Right ventricle myocardium inferior (tissue), 1 donor: ENCODE measurements around the gene BRINP2. TPM values are rescaled to one million over a fixed set of nuclear protein-coding genes. Genes with fewer than 3 reads are reported as not detected.

Experiments
- ATAC-seq: fragments of 200-7000 bp; cut with Tn5 transposase; one replicate; pipeline ENCODE4 v1.9.1; 2020; ENCODE audit warnings: mild to moderate bottlenecking, moderate library complexity
- DNase-seq: peaks from one replicate; pipeline ENCODE4 v3.0.0; 2021; ENCODE audit errors: missing footprints
- intact Hi-C: fragments of 100-400 bp; cut with DNase I; formaldehyde crosslinking; loops from one replicate; pipeline ENCODE4 v1.11.0; 2022
- long read RNA-seq: library from polyadenylated mRNA; unstranded; transcript quantifications from one replicate; pipeline ENCODE4 v2.0.0, GENCODE V29; 2021
- total RNA-seq: library from RNA; stranded (reverse); fragmentation: NEBNext Ultra II Directional; extraction: Animal tissue kit (Norgen Biotek cat#: 25700); gene quantifications from one replicate; pipeline ENCODE4 v1.2.1, GENCODE V29; 2021
- donor health status: DM: no; HTN: yes; CAD: no; lungs with severe emphysema.

The BRINP2 gene, protein sequence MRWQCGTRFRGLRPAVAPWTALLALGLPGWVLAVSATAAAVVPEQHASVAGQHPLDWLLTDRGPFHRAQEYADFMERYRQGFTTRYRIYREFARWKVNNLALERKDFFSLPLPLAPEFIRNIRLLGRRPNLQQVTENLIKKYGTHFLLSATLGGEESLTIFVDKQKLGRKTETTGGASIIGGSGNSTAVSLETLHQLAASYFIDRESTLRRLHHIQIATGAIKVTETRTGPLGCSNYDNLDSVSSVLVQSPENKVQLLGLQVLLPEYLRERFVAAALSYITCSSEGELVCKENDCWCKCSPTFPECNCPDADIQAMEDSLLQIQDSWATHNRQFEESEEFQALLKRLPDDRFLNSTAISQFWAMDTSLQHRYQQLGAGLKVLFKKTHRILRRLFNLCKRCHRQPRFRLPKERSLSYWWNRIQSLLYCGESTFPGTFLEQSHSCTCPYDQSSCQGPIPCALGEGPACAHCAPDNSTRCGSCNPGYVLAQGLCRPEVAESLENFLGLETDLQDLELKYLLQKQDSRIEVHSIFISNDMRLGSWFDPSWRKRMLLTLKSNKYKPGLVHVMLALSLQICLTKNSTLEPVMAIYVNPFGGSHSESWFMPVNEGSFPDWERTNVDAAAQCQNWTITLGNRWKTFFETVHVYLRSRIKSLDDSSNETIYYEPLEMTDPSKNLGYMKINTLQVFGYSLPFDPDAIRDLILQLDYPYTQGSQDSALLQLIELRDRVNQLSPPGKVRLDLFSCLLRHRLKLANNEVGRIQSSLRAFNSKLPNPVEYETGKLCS
- total RNA-seq: 0.32 TPM
- long read RNA-seq: 0 reads

- DNase-seq (peak; percentile 61), ATAC-seq (peak; percentile 85)
- intact Hi-C loops: no loop called here
These were observed at the start of gene BRINP2 for GRCh38 chr1:177170756-177171535. Gene BRINP2, plus strand, starts transcription at chr1:177170958. Its CDS starts 58,919 bp downstream, at chr1:177229877.

- intact Hi-C loops: no loop called here
- no peak for ATAC-seq
- no peak for DNase-seq
These were observed 48.1 kb upstream of the BRINP2 start for GRCh38 chr1:177122461-177123251.

- ATAC-seq: no peak
- no peak for DNase-seq
- intact Hi-C loops: no loop called here
These were observed 46.0 kb upstream of the BRINP2 start for GRCh38 chr1:177124577-177125278.

DNA sequence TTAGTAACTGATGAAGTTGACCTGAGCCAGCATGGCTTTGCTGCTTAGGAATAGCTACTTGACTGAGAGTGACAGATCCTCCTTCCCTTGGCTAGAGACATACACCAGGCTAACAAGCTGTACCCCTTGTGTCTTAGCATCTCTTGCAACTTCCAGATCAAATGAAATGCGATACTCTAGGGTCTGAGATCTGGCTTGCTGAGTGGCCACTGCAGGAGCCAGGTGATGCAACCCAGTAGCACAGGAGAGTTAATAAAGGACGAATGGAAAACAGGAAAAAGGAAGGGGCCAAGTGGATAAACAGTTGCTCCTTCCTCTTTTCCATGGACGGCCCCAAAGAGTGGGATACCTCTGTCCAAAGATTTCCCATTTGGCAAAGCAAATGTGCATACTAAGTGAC is 44.5 kb upstream of the BRINP2 start:
- ATAC-seq (no peak), DNase-seq (no peak)
- intact Hi-C loops: no loop called here

DNA sequence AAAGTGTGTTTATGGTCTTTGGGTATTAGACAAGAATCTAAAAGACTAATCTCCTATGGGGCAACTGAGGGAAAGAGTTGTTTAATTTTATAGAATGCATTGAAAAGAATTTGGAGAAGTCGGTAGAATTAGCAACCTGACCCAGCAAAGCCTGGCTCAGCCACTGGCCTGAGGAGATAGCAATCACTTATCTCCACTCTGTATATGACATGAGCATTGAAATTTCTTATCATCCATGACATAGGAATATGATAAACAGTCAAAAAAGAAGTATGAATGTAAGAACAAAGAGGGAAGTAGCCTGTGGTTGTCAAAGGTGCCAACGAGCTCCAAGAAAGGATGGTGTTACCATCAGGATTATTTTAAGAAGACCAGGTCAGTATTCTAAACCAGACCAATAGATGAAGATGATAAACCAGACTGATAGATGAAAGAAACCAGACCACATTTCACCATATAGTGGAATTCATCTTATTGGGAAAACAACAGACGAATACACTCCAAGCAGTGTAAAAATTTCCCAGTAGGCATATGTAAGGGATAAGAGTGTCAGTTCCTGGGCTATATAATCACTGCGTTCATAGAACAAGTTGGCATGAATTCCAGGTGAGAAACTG is 42.0 kb upstream of the BRINP2 start:
- DNase-seq (no peak), ATAC-seq (no peak)
- intact Hi-C loops: no loop called here

- DNase-seq (no peak), ATAC-seq (no peak)
- intact Hi-C loops: no loop called here
These were observed 40.3 kb upstream of the BRINP2 start for GRCh38 chr1:177130451-177130945.

DNA sequence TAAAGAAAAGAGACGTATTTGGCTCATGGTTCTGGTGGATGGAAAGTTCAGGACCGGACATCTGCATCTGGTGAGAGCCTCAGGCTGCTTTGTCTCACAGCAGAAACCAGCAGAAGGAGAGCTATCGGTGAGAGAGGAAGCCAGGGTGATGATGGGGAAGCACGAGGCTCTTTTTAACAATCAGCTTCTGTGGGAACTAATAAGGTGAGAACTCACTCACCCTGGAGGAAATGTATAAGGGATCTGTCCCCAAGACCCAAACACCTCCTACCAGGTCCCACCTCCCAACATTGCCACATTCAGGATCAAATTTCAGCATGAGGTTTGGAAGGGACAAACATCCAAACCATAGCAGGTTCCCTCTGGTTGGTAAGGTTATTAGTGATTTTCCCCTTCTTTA is 39.0 kb upstream of the BRINP2 start:
- no peak for ATAC-seq
- intact Hi-C loops: no loop called here

DNA sequence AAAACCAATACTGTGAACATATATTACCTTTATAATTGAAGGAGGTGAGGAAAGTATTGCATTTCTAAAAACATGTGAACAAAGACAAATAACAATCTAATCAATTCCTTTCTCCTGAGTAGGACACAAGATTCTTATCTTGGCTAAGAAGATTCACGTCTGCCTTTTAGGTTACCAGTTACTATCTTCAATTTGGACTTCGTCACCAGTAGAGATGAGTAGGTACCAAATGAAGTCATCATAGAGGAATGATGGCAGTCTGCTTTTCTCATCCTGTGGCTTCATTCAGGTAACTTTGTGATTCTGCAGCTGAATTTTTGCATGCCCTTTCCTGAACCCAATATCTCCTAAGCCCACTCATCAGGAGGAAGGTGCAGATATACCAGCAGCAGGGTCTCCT is 38.6 kb upstream of the BRINP2 start:
- ATAC-seq (no peak), DNase-seq (no peak)
- intact Hi-C loops: no loop called here

More for the DNA sequence above, 39.0 kb upstream of the BRINP2 start:
- no peak for DNase-seq

DNA sequence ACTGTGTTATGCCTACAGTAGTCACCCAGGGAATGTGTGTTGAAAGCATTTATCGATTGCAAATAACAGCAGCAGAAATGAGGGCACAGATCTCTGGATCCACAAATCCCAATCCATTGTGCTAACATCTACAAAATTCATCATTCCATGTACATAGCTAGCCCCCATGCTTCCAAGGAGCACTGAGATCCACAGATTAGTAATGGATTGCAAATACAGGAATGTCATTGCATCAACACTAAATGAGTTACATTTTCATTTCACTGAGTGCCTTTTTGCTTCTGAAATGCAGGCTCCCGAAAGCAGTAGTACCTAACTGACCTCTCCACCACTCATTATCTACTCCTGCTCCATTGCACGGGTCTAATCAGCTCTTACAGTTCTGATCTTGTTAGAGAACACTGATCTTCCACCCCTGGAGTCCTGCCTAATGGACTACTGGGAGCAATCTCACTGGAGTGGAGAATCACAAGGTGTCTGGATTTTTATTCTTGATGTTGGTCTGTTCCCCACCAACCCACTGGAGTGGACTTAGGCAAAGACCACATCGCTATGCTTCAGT is 36.7 kb upstream of the BRINP2 start:
- intact Hi-C loops: no loop called here
- no peak for DNase-seq
- no peak for ATAC-seq

DNA sequence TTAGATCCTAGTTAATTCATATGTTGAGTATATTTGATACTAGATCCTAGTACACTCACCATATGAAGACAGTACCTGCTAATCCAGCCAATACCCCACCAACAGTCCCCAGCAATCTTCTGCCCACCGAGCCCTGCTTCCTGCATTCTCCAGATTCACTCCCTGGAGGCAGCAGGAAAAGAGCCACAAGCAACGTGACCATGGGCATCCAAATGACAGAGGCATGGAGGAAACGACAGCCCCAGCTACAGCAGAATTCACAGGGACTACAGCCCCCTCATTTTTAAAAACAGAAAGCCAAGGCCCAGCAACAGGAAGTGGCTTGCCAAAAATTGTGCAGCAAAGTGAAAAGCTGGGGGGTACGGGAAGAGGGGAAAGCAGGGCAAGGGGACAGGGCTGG is 35.5 kb upstream of the BRINP2 start:
- intact Hi-C loops: no loop called here
- ATAC-seq (no peak), DNase-seq (no peak)

GRCh38 chr1:177137814-177138213 is 32.9 kb upstream of the BRINP2 start:
- ATAC-seq (no peak), DNase-seq (no peak)
- intact Hi-C loops: no loop called here

DNA sequence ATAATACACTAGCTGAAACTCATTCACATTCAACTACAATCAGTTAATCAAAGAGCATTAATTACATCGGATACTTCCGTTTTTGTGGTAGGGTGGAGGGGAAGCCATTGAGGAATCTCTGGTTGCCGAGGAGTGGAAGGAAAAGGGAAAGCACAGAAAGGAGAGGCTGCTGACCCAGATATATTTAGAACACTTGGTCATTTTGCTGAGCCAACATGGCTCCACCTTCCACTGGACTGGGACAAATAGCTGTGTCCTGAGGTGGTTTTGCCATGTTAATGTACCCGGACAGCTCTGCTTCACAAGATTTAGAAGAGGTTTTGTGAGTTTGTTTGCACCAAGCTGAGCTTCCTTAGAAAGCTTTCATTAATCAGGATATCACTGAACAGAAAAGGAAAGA is 32.4 kb upstream of the BRINP2 start:
- intact Hi-C loops: no loop called here
- ATAC-seq (no peak), DNase-seq (no peak)

DNA sequence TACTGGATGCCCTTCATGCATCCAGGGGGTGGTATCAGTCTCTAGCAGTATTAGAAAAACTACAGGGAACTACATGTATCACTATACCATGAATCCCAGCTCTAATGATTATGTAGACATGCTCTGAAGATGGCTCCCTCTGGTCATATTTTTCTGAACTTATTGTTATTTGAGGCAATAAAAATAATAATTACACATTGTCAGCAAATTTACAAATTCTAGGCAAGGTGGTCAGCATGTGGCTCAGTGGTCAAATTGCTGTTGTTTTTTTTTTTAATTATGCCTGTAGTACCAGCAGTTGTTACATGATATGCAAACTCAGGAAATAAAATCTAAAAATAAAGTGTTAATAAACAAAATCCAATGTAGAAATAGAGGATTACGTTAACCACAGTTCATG is 28.7 kb upstream of the BRINP2 start:
- ATAC-seq (no peak), DNase-seq (no peak)
- intact Hi-C loops: no loop called here

DNA sequence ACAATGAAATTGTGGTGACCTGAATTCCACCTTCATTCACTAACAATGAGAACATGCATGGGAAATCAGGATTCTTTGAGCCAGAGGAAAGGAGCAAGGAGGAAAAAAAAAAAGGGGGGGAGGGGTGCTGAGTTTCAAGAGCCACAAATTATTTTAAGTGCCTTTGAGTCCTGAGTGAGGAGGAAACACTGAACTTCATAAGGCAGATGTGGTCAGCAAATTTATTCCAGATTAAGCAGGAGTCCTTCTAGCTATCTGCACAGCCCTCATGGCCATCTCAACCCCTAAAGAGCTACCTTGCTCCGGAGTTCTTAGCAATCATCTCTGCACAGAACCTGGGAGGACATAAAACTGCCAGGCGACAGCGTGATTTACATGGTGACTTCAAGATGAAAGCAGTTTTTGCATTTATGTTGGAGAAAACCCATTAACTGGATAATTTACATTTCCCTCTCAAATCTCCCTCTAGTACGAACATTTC is 27.9 kb upstream of the BRINP2 start:
- DNase-seq: no peak
- ATAC-seq: no peak
- intact Hi-C loops: no loop called here

DNA sequence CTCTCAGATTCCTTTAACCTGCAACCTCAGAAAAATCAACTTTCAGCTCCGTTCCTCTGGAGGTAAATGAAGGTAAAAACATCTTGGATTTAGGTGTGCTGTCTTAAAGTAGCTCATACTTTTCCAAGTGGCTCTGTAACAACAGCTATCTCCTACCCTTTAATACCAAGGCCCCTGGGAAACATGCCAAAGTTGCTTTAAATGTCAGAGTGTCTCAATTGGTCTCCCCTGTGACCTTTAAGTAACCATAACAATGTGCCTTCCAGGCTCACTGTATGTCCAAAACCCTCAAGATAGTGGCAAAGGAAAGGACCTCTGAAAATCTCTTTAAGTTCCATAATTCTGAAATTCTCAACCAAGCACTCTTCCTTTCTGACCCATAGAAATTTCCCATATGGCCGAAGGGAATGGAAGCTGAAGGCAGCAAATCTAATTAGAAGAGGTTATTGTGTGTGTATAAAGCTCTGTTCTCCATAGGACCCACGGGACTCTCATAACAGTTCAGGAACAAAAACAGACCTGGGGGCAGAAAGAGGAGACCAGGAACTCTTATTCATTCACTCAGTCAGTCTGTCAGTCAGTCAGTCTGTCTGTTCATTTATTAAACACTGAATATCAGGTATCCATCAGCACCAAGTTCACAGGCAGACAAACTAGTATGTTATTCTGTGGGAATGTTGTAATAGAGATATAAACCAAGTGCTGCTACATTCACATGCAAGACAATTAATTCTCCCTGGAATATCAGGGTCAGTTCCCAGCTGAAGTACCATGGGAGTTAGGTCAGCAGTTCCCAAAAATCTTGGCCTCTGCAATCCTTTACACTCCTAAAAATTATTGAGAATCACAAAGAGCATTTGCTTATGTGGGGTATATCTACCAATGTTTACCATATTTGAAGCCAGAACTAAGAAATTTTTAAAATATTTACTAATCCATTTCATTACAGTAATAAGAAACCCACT is 25.4 kb upstream of the BRINP2 start:
- DNase-seq: no peak
- intact Hi-C loops: no loop called here
- peak; percentile 46 for ATAC-seq

GRCh38 chr1:177146499-177146898 is 24.3 kb upstream of the BRINP2 start:
- intact Hi-C loops: no loop called here
- DNase-seq (no peak), ATAC-seq (no peak)
